BJ (cell line): ENCODE measurements around the gene ADGRV1. TPM values are rescaled to one million over a fixed set of nuclear protein-coding genes. Genes with fewer than 3 reads are reported as not detected.

ENCODE experiments used
- CTCF ChIA-PET: fragments of 350-600 bp; formaldehyde crosslinking; extraction: SDS; loops from one replicate; lab custom pipeline; 2021; ENCODE audit warnings: antibody characterized with exemption, inconsistent platforms; lab: Yijun Ruan, JAX
- POLR2A ChIA-PET: fragments of 300-600 bp; sonication (Branson Sonifier 250); formaldehyde crosslinking; extraction: SDS; loops from one replicate; lab custom pipeline; 2021; ENCODE audit warnings: antibody characterized with exemption; lab: Charles Lee
- DNase-seq: peaks from one replicate; pipeline ENCODE4 v3.0.0-alpha.2; 2011; ENCODE audit warnings: low read depth
- H3K27me3 ChIP-seq: 2 replicates; pipeline ENCODE4 v1.6.0; 2011; ENCODE audit warnings: low read length; ENCODE audit not compliant: control insufficient read depth, insufficient read depth
- H3K36me3 ChIP-seq: 2 replicates; pipeline ENCODE4 v1.5.1; 2011; ENCODE audit warnings: low read length; ENCODE audit not compliant: control insufficient read depth, insufficient read depth
- H3K4me3 ChIP-seq: 2 replicates; pipeline ENCODE4 v1.5.1; 2011; ENCODE audit warnings: low read depth, mild to moderate bottlenecking, control low read depth, low read length
- CTCF ChIP-seq: IDR thresholded peaks from 2 replicates; pipeline ENCODE4 v1.5.1; 2011; ENCODE audit warnings: low read depth, mild to moderate bottlenecking, control low read depth, inconsistent platforms, low read length, moderate library complexity; ENCODE audit not compliant: insufficient read depth
- polyA plus RNA-seq: library from polyadenylated mRNA; depleted of rRNA; stranded (reverse); fragments of >200 nt; gene quantifications from 2 replicates; pipeline ENCODE4 v1.2.3, GENCODE V29; 2011

ADGRV1 gene
- polyA plus RNA-seq, 1 experiment, result 0.15 TPM

DNA sequence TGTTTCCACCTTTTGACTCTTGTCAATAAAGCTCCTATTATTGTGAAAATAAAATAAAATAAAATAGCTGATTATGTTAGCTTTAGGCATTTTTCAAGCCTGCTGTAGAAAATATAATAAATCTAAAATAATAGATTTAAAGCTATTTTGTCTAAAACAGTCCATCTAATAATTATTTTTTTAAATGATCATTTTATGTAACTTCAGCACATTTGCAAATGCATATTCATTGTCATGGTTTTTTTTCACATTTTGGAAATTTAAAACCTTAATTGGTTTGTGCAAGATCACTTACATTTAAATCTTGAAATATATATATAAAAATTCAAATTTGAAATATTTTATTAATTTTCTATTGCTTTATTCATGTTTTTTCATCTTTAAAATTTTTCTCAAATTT is 159.8 kb downstream of the ADGRV1 start:
- no peaks in the 10 kb centered on the region for H3K27me3 ChIP-seq
- H3K36me3 ChIP-seq, result no peaks in the 10 kb centered on the region
- CTCF ChIA-PET, result interaction anchor here (1.1 kb wide), 1 partner anchor 10 kb away, joined by 3 read pairs; no protein-coding TSS in a partner anchor
- DNase-seq, result no peak
- POLR2A ChIA-PET, result no interaction called here
- H3K4me3 ChIP-seq, result no peak overlapping the region
- no peak for TF ChIP-seq CTCF

- Histone ChIP-seq H3K36me3 (no peaks in the 10 kb centered on the region), H3K4me3 (no peak overlapping the region), H3K27me3 (no peaks in the 10 kb centered on the region)
- no peak for DNase-seq
- ChIA-PET CTCF (no interaction called here), POLR2A (no interaction called here)
- no peak for TF ChIP-seq CTCF
Measured at GRCh38 chr5:90739567-90739966, 181.0 kb downstream of the ADGRV1 start.

- ChIA-PET CTCF (interaction anchor here (1.1 kb wide), 1 partner anchor 679 kb away, joined by 3 read pairs; no protein-coding TSS in a partner anchor), POLR2A (no interaction called here)
- no peaks in the 10 kb centered on the region for H3K27me3 ChIP-seq
- no peak for TF ChIP-seq CTCF
- H3K4me3 ChIP-seq, result no peak overlapping the region
- no peak for DNase-seq
- no peaks in the 10 kb centered on the region for H3K36me3 ChIP-seq
Measured at GRCh38 chr5:90740244-90740799, 181.7 kb downstream of the ADGRV1 start.

GRCh38 chr5:90741022-90741564 is 182.5 kb downstream of the ADGRV1 start:
- no peak overlapping the region for H3K4me3 ChIP-seq
- ChIA-PET CTCF (interaction anchor here (1.1 kb wide), 1 partner anchor 678 kb away, joined by 3 read pairs; no protein-coding TSS in a partner anchor), POLR2A (no interaction called here)
- TF ChIP-seq CTCF, result no peak
- no peaks in the 10 kb centered on the region for H3K27me3 ChIP-seq
- H3K36me3 ChIP-seq, result no peaks in the 10 kb centered on the region
- no peak for DNase-seq

GRCh38 chr5:90746119-90746518 is 187.5 kb downstream of the ADGRV1 start:
- no peak for TF ChIP-seq CTCF
- DNase-seq, result no peak
- Histone ChIP-seq H3K36me3 (no peaks in the 10 kb centered on the region), H3K4me3 (no peak overlapping the region), H3K27me3 (no peaks in the 10 kb centered on the region)
- ChIA-PET CTCF (no interaction called here), POLR2A (no interaction called here)
